GM21619 (cell line): Measurements from ENCODE around the gene NR2C2.
A peak's percentile ranks its signal among the peaks of the same experiment; 100 is the strongest.

Experiments
- ATAC-seq: cut with Tn5 transposase; IDR thresholded peaks from one replicate; pipeline ENCODE4 v1.9.1; 2021; ENCODE audit not compliant: unreplicated experiment

The NR2C2 gene

DNA sequence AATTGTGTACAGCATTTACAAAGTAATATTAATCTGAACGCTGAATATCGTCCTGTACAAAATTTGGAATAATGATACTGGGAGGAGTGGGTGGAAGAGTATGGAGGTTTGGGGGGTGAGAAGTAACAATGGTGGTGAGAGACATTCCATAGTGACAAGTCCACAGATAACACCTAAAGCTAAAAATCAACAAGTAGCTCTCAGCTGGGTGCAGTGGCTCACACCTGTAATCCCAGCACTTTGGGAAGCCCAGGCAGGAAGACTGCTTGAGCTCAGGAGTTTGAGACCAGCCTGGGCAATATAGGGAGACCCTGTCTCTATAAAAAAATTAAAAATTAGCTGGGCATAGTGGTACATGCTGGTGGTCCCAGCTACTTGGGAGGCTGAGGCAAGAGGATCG, 112.6 kb downstream of the NR2C2 start:
- ATAC-seq, result no peak

DNA sequence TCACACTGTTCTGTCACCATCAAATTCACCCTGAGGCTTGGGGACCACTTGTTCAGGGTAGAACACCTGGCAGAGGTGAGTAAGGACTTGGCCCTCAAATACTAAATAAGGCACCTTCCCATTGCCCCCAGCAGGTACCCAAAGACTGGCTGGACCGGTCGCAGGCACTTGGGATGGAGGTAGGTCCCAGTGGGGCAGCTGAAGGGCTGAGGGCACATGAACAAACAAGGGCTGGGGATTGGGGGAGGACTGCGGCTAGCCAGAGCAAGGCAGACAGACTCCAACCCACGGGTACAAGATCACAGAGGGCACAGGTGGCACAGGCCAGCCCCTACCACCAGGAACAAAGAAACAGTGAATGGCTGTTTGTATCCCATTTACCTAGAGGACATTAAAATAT, 115.9 kb downstream of the NR2C2 start:
- no peak for ATAC-seq

DNA sequence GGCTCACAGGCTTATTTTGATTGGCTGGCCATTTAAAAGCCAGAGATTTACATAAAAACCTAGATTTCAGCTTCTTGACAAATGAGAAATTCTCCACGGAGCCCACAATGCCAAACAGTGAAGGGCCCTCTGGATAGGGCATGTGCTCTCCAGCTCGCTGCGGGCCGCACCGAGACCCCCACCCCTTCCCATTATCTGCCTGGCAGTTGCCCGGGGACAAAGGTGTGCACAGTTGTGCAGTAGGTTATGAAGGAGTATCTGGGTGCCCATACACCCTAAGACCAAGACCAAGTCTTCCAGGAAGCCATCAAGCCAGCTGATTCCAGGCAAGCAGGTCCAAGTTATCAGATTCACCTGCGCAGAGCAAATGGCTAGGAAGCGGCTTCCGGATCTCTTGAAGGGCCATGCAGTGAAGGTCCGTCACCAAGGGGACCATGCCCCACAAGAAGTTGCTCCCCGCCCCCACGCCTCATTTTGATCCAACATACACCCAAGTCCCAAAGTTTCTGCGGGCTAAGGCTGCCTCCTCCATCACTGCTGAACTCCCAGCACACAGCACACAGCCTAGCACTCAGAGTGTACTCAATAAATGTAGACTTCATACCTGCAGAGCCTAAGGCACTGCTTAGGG, 116.4 kb downstream of the NR2C2 start:
- no peak for ATAC-seq

DNA sequence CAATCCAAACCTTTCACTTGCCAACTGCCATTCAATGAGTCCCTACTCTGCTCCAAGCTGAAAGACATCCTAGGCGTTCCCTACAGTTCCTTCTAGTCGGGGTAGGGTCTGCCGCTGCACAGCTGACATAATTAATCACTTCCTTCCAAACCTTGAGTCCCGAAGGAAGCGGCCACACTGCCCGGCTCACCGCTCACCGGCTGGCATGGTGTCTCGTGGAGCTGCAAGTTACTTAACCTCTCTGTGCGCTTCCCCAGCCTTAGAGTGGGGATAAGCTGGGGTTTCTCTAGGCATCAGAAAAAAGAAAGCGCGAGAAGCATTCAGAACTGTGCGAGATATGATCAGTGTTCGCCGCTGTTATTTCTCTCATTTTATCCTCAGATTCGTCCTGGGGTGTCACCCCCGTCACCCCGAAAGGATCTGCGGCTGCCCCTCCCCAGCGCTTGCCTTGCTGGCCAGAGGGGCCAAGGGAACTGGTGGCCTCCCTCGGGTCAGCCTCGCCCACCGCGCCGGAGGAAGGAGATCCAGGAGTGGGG, 117.0 kb downstream of the NR2C2 start:
- peak; percentile 29 for ATAC-seq

DNA sequence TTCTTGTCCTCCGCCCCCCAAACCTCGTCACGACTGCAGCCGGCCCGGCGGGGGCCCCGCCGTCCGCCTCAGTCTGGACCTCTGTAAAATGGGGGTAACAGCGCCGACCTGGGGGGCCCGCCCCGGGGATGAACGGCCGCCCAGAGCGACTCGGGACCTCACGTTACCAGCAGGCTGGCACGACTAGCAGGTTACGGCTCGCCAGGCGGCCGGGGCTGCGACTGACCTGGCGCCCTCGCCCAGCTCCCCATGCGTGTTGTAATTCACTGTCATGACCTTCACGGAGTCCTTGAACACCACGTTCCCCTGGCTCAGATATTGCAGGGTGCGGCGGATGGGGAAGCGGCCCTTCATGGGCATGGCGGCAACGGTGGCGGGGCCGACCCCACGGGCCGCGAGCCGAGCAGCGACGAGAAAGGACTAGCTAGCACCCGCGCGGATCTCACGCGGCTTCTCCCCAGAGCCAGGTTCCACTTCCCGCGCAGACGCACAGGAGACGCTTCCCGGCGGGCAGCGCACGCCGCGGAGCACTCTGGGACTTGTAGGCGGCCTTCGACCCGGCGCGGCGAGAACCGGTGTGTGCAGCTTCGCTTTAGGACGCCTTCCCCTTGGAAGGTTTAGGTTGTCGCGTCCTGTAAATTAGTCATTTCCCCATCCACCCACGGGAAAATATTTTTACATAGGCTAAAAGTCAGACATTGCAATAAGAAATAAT, 117.6 kb downstream of the NR2C2 start, which contains the start of gene MRPS25:
MRPS25 (minus strand) TSS at position 481 of the 715 bp plus-strand sequence; CDS start at position 360, 121 bp downstream.
- peak; percentile 95 for ATAC-seq

DNA sequence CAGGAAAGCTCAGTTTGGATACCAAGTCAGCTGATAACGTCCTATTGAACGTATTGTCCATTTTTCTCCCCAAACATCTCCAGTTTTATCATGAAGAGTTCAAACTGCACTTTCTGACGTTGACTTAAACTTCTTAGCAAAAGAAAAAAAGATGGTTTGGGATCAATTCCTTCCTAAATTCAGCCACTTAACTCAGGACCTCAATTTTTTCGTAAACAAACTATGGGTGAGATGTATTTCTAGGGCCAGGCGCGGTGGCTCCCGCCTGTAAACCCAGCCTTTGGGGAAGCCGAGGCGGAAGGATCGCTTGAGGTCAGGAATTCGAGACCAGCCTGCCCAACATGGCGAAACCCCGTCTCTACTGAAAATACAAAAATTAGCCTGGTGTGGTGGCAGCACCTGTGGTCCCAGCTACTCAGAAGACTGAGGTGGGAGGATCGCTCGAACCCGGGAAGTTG, 118.2 kb downstream of the NR2C2 start:
- no peak for ATAC-seq

DNA sequence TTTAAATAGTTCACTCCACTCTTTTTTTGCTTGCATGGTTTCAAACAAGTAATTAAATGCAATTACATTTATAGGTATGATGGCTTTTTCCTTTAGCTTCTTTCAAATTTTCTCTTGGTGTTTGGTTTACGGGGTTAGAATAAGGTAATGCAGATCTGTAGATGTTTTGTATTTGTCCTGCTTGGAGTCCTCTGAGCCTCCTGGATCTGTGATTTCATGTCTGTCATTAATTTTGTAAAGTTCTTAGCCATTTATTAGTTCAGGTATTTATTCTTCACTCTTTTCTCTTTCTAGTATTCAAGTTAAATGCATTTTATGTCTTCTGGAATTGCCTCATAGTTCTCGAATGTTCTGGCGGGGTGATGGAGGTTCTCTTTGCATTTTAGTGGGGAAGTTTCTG, 119.1 kb downstream of the NR2C2 start:
- no peak for ATAC-seq

DNA sequence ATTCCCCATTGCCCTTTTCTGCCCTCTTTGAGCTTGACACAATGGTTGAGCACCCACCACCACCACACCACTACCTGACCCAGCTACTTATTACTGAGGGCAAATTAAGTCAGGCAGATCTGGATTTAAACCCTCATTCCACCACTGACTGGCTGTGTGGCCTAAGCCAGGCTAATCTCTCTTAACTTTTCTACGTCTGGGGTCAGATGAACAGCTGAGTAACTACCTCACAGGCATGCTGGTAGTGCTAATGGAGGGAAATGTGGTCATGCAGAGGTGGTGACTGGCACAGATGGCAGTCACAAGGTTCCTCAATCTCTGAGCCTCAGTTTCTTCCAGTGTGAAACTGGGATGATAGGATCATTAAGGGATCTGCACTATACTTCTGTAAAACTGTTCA, 122.1 kb downstream of the NR2C2 start:
- no peak for ATAC-seq

DNA sequence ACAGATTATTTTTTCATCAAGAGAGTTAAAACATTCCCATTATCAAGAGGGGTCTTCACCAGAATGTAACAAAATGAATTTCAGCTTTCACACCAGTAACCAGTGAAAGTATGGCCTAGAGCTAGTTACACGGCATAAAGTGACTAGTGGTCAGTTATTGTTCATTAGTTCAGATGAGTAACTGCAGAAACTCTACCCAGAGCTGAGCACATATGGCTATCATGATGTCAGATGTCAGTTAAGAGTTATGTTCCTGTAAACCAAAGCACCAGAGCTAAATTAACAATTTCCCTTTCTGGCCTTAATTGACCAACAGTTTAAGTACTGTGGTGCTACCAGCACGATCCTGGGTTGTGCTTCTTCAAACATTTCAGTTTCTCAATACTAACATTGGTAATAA, 124.3 kb downstream of the NR2C2 start:
- ATAC-seq, result no peak

DNA sequence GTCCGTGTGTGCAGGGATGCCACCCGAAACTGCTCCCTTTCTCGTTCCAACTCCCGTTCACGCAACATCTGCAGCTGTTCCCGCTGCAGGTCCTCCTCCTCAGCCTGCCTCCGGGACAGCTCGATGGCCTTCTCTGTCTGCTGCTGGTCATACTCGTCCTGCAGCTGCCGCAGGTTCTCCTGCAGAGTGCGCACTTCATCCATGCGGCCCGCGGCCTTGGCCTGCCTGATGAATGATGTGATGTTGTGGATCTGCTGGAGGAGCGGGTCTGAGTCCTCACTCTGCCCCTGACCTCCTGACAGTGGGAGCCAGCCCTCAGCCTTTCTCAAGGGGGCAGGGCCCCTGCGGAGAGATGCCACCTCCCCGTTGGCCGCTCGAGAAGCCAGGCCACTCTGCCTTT, 127.1 kb downstream of the NR2C2 start:
- no peak for ATAC-seq

DNA sequence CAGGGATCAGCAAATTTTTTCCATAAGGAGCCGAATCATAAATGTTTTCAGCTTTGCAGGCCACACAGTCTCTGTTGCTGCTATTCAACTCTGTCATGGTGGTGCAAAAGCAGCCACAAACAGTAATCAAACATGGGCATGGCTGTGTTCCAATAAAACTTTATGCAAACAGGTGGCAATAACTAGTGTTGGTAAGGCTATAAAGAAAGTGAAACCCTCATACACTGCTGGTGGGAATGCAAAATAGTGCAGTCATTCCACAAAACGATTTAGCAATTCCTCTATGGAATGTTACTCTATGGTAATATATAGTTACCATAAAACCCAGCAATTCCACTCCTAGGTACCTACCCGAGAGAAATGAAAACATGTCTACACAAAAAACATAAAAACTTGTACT, 131.7 kb downstream of the NR2C2 start:
- no peak for ATAC-seq

DNA sequence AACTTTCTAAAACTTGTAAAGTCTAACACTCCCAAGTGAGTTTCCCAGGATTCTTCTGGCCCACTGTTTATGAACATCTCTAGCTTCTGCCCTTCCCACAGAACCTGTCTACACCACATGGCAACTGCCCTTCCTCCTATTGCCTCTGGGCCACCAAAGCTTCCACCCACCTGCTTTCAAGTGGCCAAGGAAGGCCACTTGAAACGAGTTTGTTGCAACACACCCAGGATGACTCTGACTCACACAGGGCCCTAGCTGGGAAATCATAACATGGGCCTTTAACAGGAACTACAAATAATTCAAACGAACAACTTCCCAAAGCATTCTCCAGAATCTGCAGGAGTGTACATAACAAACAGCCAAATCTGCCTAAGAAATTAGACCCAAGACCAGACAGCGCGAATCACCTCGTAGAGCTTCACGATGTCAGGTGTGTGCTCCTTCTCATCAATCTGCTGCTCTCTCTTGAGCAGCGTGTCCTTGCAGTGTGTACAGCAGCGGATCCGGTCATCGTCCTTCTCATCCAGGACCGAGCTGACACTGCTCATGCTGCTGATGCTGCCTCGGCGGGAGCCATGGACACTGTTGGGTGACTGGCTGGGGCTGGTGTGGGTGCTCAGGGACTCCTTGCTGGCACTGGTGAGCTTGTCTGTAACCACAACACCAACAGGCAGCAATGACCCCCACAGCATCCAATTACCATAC, 134.7 kb downstream of the NR2C2 start:
- ATAC-seq, result no peak

DNA sequence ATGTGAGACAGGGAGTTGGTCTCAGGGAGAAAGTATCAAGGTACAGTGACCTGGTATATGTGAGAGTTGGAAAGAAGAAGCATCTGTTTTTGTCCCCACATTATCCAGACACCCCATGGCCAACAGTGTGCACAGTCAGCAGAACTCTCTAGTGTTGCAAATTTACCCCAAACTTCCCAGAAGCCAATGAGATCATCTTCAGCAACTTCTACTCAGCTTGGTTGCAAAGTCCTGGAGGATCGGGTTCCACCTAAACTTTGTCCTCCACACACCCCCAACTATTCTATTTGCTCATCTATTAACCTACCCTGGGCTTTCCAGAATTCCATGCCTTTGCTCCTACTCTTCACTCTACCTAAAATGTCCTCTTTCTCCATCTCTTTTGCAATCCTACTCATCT, 135.9 kb downstream of the NR2C2 start:
- no peak for ATAC-seq

DNA sequence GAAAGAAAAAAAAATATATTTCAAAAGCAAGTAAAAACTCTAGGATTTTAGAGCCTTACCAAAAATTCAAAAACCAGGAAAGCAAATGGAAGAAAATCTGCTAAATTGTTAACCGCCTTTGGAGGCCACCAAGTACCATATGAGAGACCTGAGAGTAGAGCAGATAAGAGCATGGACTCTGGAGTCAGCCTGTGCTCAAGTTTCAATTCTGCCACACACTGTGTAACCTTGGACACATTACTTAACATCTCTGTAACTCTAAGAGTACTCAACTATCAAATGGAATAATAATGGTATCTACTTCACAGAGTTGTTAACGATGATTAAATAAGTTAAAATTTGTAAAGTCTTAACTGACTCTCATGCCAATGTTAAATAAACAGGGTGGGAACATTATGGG, 138.9 kb downstream of the NR2C2 start:
- ATAC-seq, result no peak

DNA sequence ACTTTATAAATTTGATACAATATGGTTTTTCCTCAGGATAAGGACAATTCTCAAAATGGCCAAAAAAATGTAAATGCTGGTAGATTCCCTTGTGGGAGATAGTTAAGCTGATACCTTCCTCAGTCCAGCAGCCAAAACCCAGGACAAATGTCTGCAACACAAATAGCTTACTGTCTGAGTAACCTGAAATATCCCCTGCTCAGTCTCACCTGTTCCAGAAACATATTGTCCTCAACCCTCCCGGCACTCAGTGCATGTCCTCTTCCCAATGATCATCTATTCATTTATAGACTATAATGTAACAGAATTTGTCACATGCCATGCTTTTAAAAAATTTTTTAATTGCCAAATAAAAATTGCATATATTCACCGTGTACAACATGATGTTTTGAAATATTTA, 139.3 kb downstream of the NR2C2 start:
- no peak for ATAC-seq

DNA sequence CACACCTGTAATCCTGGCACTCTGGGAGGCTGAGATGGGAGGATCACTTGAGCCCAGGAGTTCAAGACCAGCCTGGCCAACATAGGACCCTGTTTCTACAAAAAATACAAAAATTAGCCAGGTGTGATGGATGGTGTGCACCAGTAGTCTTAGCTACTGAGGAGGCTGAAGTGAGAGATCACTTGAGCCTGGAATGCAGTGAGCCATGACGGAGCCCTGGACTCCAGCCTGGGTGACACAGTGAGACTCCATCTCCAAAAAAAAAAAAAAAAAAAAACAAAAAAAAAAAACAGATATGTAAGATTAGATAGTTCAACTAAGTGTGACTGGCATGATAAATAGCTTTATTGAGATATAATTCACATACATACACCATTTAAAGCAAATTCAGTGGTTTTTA, 141.8 kb downstream of the NR2C2 start:
- no peak for ATAC-seq

DNA sequence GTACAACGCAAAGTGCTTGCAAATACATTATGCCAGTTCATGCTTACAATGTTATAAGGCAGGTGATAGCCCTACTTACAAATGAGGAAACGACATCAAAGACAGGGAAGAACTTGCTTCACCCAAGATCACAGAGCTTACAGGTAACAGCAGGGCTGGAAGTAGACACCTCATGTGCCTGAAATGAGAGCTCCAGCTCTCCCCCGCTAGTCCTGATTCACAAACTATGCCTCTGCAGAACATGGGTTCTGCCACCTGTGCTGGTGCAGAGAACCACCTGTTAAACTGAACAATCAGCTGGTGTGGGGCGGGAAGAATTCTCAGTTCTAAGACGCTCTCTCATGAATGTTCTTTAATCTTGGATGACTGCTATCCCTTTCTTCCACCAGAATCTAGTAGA, 144.2 kb downstream of the NR2C2 start:
- no peak for ATAC-seq

DNA sequence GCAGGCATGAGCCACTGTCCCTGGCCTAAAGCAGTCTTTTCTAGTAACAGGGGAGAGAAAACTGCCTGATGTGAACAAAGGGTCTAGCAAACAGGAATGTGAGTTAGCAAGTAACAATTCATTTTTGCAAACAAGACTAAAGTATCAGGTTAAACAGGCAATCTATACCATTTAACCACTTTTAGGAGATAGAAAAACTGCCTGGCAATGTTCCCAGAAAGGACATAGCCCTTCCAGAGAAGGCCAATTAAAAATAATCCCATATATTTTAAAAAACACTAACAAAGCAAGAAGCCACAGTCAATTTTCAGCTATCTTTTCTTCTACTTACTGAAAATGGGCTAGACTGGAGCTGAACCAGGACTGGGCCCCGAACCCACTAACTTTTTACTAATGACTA, 145.3 kb downstream of the NR2C2 start:
- no peak for ATAC-seq

DNA sequence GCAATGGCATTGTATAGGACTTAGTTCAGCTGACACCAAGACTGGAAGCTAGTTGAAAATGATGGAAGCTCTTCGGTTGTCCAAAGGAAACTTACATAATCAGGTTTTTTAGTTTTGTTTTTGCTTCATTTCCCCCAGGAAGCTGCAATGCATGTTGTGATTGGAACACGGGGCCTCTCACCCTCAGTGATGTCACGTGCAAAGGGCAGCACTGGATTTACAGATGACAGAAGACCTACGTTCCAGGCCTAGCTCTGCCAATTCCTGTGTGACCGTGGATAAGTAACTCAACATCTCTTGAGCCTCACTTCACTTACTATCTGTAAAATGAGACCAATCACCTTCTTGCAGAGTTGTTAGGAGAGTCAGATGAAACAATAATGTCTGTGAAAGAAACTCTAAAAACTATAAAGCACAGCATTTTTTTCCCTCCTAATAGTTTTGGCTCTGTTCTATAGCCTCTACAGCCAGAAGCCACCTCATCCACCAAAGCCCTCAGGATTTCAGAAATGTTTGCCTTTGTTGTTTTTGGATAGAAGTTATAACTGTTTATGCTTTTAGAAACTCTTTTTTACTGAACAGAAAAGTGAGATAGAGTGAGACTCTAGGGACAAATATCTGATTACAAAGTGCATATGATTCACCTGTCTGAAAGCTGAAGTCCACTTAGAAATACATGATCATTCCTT, 146.9 kb downstream of the NR2C2 start:
- no peak for ATAC-seq

DNA sequence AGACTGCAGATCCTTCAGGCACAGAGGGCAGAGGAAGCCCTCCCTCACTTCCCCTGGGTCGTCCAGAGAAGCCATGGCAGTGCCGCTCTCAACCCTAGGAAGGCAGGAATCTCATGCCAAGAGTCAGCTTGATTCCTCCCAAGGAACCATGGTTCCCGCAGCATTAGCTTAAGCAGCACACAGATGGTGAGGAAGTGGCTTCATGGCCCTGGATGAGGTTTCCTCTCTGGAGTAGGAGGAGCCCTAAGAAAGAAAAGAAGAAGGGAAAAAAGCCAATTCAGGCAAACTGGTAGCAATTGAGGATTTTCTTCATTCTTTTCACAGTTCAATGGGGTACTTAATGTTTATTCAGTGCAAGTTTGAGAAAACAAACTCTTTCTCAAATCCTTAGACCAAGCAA, 148.7 kb downstream of the NR2C2 start:
- no peak for ATAC-seq

DNA sequence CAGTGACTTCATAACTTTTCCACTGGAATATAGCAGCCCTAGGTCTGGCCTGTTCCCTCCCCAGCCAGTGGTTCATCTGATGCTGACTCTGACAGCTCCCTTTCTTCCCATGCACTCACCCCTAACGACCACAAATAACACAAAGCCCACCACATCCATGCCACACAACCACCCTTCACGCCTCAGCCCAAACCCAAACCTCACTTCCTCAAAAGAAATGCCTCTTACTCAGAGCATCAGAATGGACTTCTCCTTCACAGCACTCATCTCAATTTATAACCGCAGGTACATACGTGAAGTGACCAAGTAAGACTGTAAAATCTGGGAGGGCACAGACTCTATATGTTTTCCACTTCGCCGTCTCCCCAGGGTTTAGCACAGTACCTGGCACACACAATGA, 150.5 kb downstream of the NR2C2 start:
- no peak for ATAC-seq
